ENCODE results near the gene CTCFL. TPM values are rescaled to one million over a fixed set of nuclear protein-coding genes. Genes with fewer than 3 reads are reported as not detected.

CTCFL gene
- total RNA-seq, 3 donors from 2014 or later (not counting 1 experiment from before 2014, with no cell fraction given) = not detected

GRCh38 chr20:57571782-57572416 lies 47.0 kb upstream of the CTCFL start:
- no peak overlapping the region for H3K27ac ChIP-seq (ENCODE audit: low read length)
- H3K27me3 ChIP-seq (ENCODE audit: control insufficient read depth, insufficient read depth, low read length) = no peaks in the 10 kb centered on the region
- Mint-ChIP-seq H3K9me3 (no peaks in the 10 kb centered on the region), H3K27ac (no peak overlapping the region), H3K4me3 (no peak overlapping the region), H3K4me1 (no peaks in the 10 kb centered on the region), H3K36me3 (no peaks in the 10 kb centered on the region), H3K27me3 (ENCODE audit: low read depth in 2 of 2) (peaks cover 5 to 13% of the 10 kb centered on the region in 2 donors)
- no peak for TF ChIP-seq CTCF (IDR thresholded peaks at IDR 0.05)
- no peak overlapping the region for H3K4me3 ChIP-seq (ENCODE audit: low read length)
- no peak for DNase-seq
- H3K36me3 ChIP-seq (ENCODE audit: control insufficient read depth, insufficient read depth, low read length) = no peaks in the 10 kb centered on the region
- intact Hi-C loops (cut with micrococcal nuclease) = no loop called here
- no peaks in the 10 kb centered on the region for H3K4me1 ChIP-seq (ENCODE audit: control insufficient read depth, insufficient read depth, low read length)
- no peaks in the 10 kb centered on the region for H3K9me3 ChIP-seq (ENCODE audit: control insufficient read depth, insufficient read depth, low read length)
- no peak for ATAC-seq
- WGBS (ENCODE audit: insufficient coverage) = 89% methylated on average over 3 of the region's 3 CpGs

- Mint-ChIP-seq H3K36me3 (no peaks in the 10 kb centered on the region), H3K4me3 (no peak overlapping the region), H3K4me1 (no peaks in the 10 kb centered on the region), H3K27ac (no peak overlapping the region), H3K27me3 (ENCODE audit: low read depth in 2 of 2) (peaks cover 8 to 13% of the 10 kb centered on the region in 2 donors), H3K9me3 (no peaks in the 10 kb centered on the region)
- ATAC-seq = no peak
- Histone ChIP-seq H3K9me3 (ENCODE audit: control insufficient read depth, insufficient read depth, low read length) (no peaks in the 10 kb centered on the region), H3K36me3 (ENCODE audit: control insufficient read depth, insufficient read depth, low read length) (no peaks in the 10 kb centered on the region), H3K4me3 (ENCODE audit: low read length) (no peak overlapping the region), H3K27ac (ENCODE audit: low read length) (no peak overlapping the region), H3K27me3 (ENCODE audit: control insufficient read depth, insufficient read depth, low read length) (no peaks in the 10 kb centered on the region), H3K4me1 (ENCODE audit: control insufficient read depth, insufficient read depth, low read length) (no peaks in the 10 kb centered on the region)
- WGBS (ENCODE audit: insufficient coverage) = 93% methylated on average over 5 of the region's 8 CpGs
- no peak for TF ChIP-seq CTCF (IDR thresholded peaks at IDR 0.05)
- intact Hi-C loops (cut with micrococcal nuclease) = no loop called here
- DNase-seq = no peak
Observed at GRCh38 chr20:57570920-57571319, 46.0 kb upstream of the CTCFL start.

- H3K36me3 ChIP-seq (ENCODE audit: control insufficient read depth, insufficient read depth, low read length) = no peaks in the 10 kb centered on the region
- Mint-ChIP-seq H3K9me3 (no peaks in the 10 kb centered on the region), H3K27me3 (ENCODE audit: low read depth in 2 of 2) (peaks cover 8 to 18% of the 10 kb centered on the region in 2 donors), H3K4me1 (no peaks in the 10 kb centered on the region), H3K27ac (no peak overlapping the region), H3K4me3 (no peak overlapping the region), H3K36me3 (no peaks in the 10 kb centered on the region)
- 79% methylated on average over 20 of the region's 20 CpGs for WGBS (ENCODE audit: insufficient coverage)
- ATAC-seq (no peak), DNase-seq (no peak)
- intact Hi-C loops (cut with micrococcal nuclease) = no loop called here
- H3K27me3 ChIP-seq (ENCODE audit: control insufficient read depth, insufficient read depth, low read length) = no peaks in the 10 kb centered on the region
- no peaks in the 10 kb centered on the region for H3K4me1 ChIP-seq (ENCODE audit: control insufficient read depth, insufficient read depth, low read length)
- no peak overlapping the region for H3K27ac ChIP-seq (ENCODE audit: low read length)
- no peak overlapping the region for H3K4me3 ChIP-seq (ENCODE audit: low read length)
- no peaks in the 10 kb centered on the region for H3K9me3 ChIP-seq (ENCODE audit: control insufficient read depth, insufficient read depth, low read length)
- no peak for TF ChIP-seq CTCF (IDR thresholded peaks at IDR 0.05)
Observed at GRCh38 chr20:57570145-57570850, 45.4 kb upstream of the CTCFL start.

Measured in natural killer cell (primary cell).